Muscle layer of colon (tissue), 2 donors: Measurements from ENCODE around the gene SLC26A11.
"Not testable (repeated sequence)": the region's sequence is repeated elsewhere in the genome, so short reads cannot be mapped to it uniquely, and the experiment has no call there.

Experiments
- H3K27ac ChIP-seq: one replicate; pipeline ENCODE4 v1.7.0; 2013; ENCODE audit warnings: low read depth, mild to moderate bottlenecking, low read length, moderate library complexity
- H3K27me3 ChIP-seq, 2 donors: one replicate each; pipeline ENCODE4 v1.7.0; 2013; ENCODE audit warnings: low read length in 2 of 2, mild to moderate bottlenecking in 2 of 2; ENCODE audit not compliant: insufficient read depth in 2 of 2, control insufficient read depth in 1 of 2
- H3K36me3 ChIP-seq: one replicate; pipeline ENCODE4 v1.7.0; 2013; ENCODE audit warnings: mild to moderate bottlenecking, low read length; ENCODE audit not compliant: insufficient read depth
- H3K4me1 ChIP-seq: one replicate; pipeline ENCODE4 v1.7.0; 2013; ENCODE audit warnings: mild to moderate bottlenecking, low read length; ENCODE audit not compliant: insufficient read depth
- H3K4me3 ChIP-seq, 2 donors: one replicate each; pipeline ENCODE4 v1.7.0; 2013; ENCODE audit warnings: low read length in 2 of 2, low read depth in 1 of 2, mild to moderate bottlenecking in 1 of 2, moderate library complexity in 1 of 2
- H3K9ac ChIP-seq: one replicate; pipeline ENCODE4 v1.7.0; 2013; ENCODE audit warnings: low read length
- H3K9me3 ChIP-seq: one replicate; pipeline ENCODE4 v1.7.0; 2013; ENCODE audit warnings: mild to moderate bottlenecking, low read length
- donor health status: abdominal sarcoma.
- donor health status: Adenocarcinoma of cecum.

SLC26A11 gene

DNA sequence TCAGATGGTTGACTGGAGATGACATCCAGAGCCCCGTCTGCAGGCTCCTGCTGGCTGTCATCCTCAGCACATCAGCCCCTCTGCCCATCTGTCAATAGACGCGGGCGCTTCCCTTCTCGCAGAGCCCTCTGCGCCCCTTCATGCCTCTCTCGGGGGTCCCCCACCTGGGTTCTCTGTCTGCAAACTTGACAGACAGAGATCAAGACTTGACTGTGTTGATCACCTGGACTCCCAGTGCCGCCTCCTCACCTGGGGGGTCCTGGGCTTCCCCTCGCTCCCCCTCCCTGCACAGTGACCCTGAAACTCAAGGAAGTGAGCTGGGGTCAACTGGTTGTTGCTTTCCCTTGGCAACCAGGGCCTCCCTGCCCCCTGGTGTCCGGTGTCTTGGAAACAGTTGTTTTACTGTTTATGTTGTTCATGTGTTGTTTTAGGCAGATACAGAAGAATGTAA, 72.3 kb downstream of the SLC26A11 start:
- Histone ChIP-seq H3K4me3 (no peak overlapping the region), H3K9me3 (no peaks in the 10 kb centered on the region), H3K9ac (no peak overlapping the region), H3K27ac (no peak overlapping the region), H3K27me3 (no peaks in the 10 kb centered on the region), H3K4me1 (no peaks in the 10 kb centered on the region), H3K36me3 (peaks cover 74% of the 10 kb centered on the region)

GRCh38 chr17:80294210-80294609, 74.0 kb downstream of the SLC26A11 start:
- Histone ChIP-seq H3K9me3 (no peaks in the 10 kb centered on the region), H3K27ac (no peak overlapping the region), H3K27me3 (no peaks in the 10 kb centered on the region), H3K4me1 (no peaks in the 10 kb centered on the region), H3K9ac (no peak overlapping the region), H3K4me3 (no peak overlapping the region), H3K36me3 (peaks cover 75% of the 10 kb centered on the region)

GRCh38 chr17:80294653-80295052, 74.4 kb downstream of the SLC26A11 start:
- no peaks in the 10 kb centered on the region for H3K27me3 ChIP-seq
- no peak overlapping the region for H3K4me3 ChIP-seq
- no peak overlapping the region for H3K9ac ChIP-seq
- H3K9me3 ChIP-seq, result no peaks in the 10 kb centered on the region
- H3K27ac ChIP-seq, result no peak overlapping the region
- no peaks in the 10 kb centered on the region for H3K4me1 ChIP-seq
- peaks cover 77% of the 10 kb centered on the region for H3K36me3 ChIP-seq

DNA sequence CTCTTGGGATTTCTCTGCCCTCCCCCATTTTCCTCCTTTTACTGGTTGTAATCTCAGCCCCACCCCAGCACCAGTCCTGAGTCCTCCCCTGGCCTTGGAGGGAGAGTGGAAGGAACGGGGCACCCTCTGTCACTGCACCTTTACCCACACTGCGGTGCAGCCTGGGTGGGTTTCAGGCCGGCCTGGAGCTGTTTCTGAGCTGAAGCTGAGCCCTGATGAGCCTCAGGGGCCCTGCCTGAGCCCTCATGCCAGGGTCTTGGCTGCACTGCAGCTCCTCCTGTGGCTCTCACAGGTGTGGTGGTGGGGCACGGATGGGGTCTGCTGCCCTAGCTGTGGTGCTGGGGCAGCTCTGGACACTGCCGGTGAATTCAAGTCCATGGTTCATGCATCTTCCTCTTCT, 74.9 kb downstream of the SLC26A11 start:
- Histone ChIP-seq H3K27ac (no peak overlapping the region), H3K4me1 (no peaks in the 10 kb centered on the region), H3K9ac (no peak overlapping the region), H3K9me3 (no peaks in the 10 kb centered on the region), H3K36me3 (peaks cover 77% of the 10 kb centered on the region), H3K4me3 (no peak overlapping the region), H3K27me3 (no peaks in the 10 kb centered on the region)

- H3K36me3 ChIP-seq, result peaks cover 77% of the 10 kb centered on the region
- no peaks in the 10 kb centered on the region for H3K9me3 ChIP-seq
- no peaks in the 10 kb centered on the region for H3K4me1 ChIP-seq
Observed at GRCh38 chr17:80295559-80295958, 75.3 kb downstream of the SLC26A11 start.

GRCh38 chr17:80296221-80296620, 76.0 kb downstream of the SLC26A11 start:
- H3K36me3 ChIP-seq, result peaks cover 83% of the 10 kb centered on the region
- no peaks in the 10 kb centered on the region for H3K9me3 ChIP-seq
- H3K27ac ChIP-seq, result no peak overlapping the region
- no peaks in the 10 kb centered on the region for H3K27me3 ChIP-seq
- no peak overlapping the region for H3K4me3 ChIP-seq
- H3K9ac ChIP-seq, result no peak overlapping the region
- no peaks in the 10 kb centered on the region for H3K4me1 ChIP-seq

More at GRCh38 chr17:80295559-80295958, 75.3 kb downstream of the SLC26A11 start:
- Histone ChIP-seq H3K4me3 (no peak overlapping the region), H3K27ac (no peak overlapping the region), H3K9ac (no peak overlapping the region), H3K27me3 (no peaks in the 10 kb centered on the region)

DNA sequence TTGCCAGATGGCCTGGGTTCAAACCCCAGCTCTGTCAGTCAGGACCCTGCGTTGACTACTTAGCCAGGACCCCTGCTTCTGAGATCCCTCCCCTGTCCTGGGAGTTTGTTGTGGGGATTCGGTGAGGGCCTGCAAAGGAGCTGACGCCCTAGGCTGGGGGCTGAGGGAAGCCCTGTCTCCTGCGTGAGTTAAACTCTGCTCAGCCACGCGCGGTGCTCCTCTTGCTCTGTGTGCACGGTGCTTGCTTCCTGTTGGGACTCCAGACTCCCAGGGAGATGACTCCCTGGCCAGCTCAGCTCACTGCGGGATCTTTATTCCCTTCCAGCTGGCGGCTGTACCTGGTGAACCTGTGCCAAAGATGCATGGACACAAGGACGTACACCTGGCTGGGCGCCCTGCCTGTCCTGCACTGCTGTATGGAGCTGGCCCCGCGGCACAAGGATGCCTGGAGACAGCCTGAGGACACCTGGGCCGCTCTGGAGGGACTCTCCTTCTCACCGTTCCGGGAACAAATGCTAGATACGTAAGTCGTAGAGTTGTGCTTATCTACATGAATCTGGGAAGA, 77.9 kb downstream of the SLC26A11 start:
- Histone ChIP-seq H3K4me3 (no peak overlapping the region), H3K27ac (no peak overlapping the region), H3K4me1 (no peaks in the 10 kb centered on the region), H3K9ac (no peak overlapping the region), H3K27me3 (no peaks in the 10 kb centered on the region), H3K9me3 (peaks cover 2% of the 10 kb centered on the region), H3K36me3 (peaks cover 86% of the 10 kb centered on the region)

- H3K9me3 ChIP-seq, H3K9ac ChIP-seq, H3K4me3 ChIP-seq, H3K4me1 ChIP-seq, H3K27ac ChIP-seq, H3K27me3 ChIP-seq: not testable (repeated sequence)
- peaks cover 80% of the 10 kb centered on the region for H3K36me3 ChIP-seq
Observed at GRCh38 chr17:80299350-80300100, 79.3 kb downstream of the SLC26A11 start.

DNA sequence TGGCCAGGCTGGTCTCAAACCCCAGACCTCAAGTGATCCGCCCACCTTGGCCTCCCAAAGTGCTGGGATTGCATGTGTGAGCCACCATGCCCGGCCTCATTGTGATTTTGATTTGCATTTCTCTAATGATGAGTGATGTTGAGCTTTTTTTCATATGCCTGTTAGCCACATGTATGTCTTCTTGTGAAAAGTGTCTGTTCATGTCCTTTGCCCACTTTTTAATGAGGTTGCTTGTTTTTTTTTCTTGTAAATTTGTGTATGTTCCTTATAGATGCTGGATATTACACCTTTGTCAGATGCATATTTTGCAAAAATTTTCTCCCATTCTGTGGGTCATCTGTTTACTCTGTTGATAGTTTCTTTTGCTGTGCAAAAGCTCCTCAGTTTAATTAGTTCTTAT, 80.5 kb downstream of the SLC26A11 start:
- not testable (repeated sequence) for H3K27me3 ChIP-seq, H3K4me3 ChIP-seq, H3K27ac ChIP-seq, H3K9me3 ChIP-seq, H3K4me1 ChIP-seq, H3K9ac ChIP-seq
- H3K36me3 ChIP-seq, result peaks cover 72% of the 10 kb centered on the region
